Measurements from ENCODE around the gene CDR2.

The CDR2 gene

GRCh38 chr16:22388101-22388644, 13.8 kb upstream of the CDR2 start:
- peak overlapping the region; percentile 82 for H3K27ac ChIP-seq
- no peak for TF ChIP-seq CTCF (conservative IDR thresholded peaks at IDR 0.05)

- peak overlapping the region; percentile 82 for H3K27ac ChIP-seq
- no peak for TF ChIP-seq CTCF (conservative IDR thresholded peaks at IDR 0.05)
Measured at GRCh38 chr16:22386976-22387375, 12.6 kb upstream of the CDR2 start.

GRCh38 chr16:22385196-22385595, 10.8 kb upstream of the CDR2 start:
- no peak overlapping the region; the same call in 1 of the 2 replicates for H3K27ac ChIP-seq
- no peak for TF ChIP-seq CTCF (conservative IDR thresholded peaks at IDR 0.05)

GRCh38 chr16:22383827-22384226, 9.4 kb upstream of the CDR2 start:
- no peak for TF ChIP-seq CTCF (conservative IDR thresholded peaks at IDR 0.05)
- no peak overlapping the region for H3K27ac ChIP-seq

GRCh38 chr16:22381392-22381791, 7.0 kb upstream of the CDR2 start:
- no peak for TF ChIP-seq CTCF (conservative IDR thresholded peaks at IDR 0.05)
- no peak overlapping the region for H3K27ac ChIP-seq

GRCh38 chr16:22380529-22380928, 6.1 kb upstream of the CDR2 start:
- TF ChIP-seq CTCF (conservative IDR thresholded peaks at IDR 0.05), result no peak
- H3K27ac ChIP-seq, result no peak overlapping the region

GRCh38 chr16:22379656-22380055, 5.2 kb upstream of the CDR2 start:
- no peak overlapping the region for H3K27ac ChIP-seq
- TF ChIP-seq CTCF (conservative IDR thresholded peaks at IDR 0.05), result no peak

All from VCaP (cell line).